Measurements from ENCODE around the gene TRABD.

DNA sequence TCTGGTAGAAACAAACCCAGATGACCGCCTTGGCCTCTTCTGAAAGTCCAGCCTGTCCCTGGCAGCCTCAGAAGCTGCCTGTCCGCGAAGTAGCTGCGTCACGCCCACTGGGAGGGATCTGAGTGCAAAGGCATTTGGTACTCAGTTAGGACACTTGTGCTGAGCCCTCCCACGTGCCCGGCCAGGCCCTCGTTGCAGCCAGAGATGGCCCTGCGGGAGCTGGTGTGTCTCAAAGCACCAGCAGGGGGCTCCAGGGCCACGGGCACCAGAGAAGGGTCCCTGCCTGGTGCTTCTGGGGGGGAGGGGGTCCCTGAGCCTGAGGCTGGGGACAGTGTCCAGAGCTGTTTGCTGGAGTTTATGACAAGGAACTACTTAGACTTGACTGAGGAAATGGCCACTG is 20.9 kb downstream of the TRABD start:
- TF ChIP-seq POLR2AphosphoS5 (IDR thresholded peaks at IDR 0.05; ENCODE audit: low read depth, low read length) (no peak), POLR2A (IDR thresholded peaks at IDR 0.05; ENCODE audit: low read depth, low read length) (no peak)
